Cardiac fibroblast (primary cell): Measurements from ENCODE around the gene LSAMP.

ENCODE experiments used
- DNase-seq, 2 donors: peaks; one replicate each; pipeline versions ENCODE4 v3.0.0 to v3.0.0-alpha.2; 2010; ENCODE audit warnings: low read depth in 2 of 2
- H3K4me3 ChIP-seq, 2 donors: replicated peaks in 1 of 2; 1 replicate in 1 of 2; 2 replicates in 1 of 2; pipeline ENCODE4 v1.5.1; 2011; ENCODE audit warnings: low read depth in 2 of 2, low read length in 2 of 2, mild to moderate bottlenecking in 2 of 2, moderate library complexity in 1 of 2
- TF ChIP-seq, protein P1 (sequence below): IDR thresholded peaks from one replicate; pipeline ENCODE4 v1.5.1; 2011; ENCODE audit warnings: low read depth, mild to moderate bottlenecking, low read length, inconsistent platforms

The LSAMP gene

DNA sequence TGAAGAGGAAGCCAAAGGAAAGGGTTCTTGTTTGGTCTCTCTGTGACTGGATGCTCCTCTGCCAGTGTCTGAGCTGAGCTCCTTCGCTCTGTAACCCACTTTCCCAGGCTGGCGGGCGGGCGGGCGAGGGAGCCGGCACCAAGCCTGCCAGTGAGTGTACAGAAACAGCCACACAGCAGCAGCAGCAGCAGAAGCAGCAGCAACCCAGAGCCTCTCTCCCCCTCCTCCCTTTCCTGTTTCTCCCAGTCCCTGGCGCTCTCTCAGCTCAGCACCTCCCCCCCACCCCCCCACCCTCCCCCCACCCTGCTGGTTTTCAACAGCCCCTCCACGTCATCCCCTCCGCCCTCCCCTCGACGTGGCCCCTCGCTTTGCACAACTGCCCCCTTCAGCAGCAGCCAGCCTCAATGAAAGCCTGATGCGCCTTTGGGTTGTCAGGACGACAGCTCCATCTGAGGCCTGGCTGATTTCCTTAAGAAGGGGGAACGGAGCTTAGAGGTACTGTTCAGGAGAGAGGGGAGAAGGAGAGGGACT is at the start of gene LSAMP:
Gene LSAMP, minus strand, starts transcription at position 177 of the 531 bp plus-strand sequence.
- H3K4me3 ChIP-seq, result peak within 1 kb of the TSS in 1 of 2 donors; percentile 52
- peak in 1 of 2 donors; percentile 51 for DNase-seq
- TF ChIP-seq, protein P1, sequence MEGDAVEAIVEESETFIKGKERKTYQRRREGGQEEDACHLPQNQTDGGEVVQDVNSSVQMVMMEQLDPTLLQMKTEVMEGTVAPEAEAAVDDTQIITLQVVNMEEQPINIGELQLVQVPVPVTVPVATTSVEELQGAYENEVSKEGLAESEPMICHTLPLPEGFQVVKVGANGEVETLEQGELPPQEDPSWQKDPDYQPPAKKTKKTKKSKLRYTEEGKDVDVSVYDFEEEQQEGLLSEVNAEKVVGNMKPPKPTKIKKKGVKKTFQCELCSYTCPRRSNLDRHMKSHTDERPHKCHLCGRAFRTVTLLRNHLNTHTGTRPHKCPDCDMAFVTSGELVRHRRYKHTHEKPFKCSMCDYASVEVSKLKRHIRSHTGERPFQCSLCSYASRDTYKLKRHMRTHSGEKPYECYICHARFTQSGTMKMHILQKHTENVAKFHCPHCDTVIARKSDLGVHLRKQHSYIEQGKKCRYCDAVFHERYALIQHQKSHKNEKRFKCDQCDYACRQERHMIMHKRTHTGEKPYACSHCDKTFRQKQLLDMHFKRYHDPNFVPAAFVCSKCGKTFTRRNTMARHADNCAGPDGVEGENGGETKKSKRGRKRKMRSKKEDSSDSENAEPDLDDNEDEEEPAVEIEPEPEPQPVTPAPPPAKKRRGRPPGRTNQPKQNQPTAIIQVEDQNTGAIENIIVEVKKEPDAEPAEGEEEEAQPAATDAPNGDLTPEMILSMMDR, result no peak

DNA sequence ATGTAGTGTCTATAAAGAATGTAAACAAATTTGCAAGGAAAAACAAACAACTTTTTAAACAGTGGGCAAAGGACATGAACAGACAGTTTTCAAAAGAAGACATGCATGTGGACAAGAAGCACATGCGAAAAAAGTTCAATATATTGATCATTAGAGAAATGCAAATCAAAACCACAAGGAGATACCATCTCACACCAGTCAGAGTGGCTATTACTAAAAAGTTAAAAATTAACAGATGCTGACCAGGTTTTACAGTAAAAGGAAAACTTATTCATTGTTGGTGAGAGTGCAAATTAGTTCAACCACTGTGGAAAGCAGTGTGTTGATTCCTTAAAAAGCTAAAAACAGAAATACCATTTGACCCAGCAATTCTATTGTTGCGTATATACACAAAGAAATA is 47.1 kb upstream of the LSAMP start:
- no peak for DNase-seq
- TF ChIP-seq, protein P1, result no peak

GRCh38 chr3:116483135-116483534 is 37.8 kb upstream of the LSAMP start:
- no peak overlapping the region for H3K4me3 ChIP-seq
- TF ChIP-seq, protein P1, result no peak
- DNase-seq, result no peak

More for the DNA sequence above, 47.1 kb upstream of the LSAMP start:
- no peak overlapping the region for H3K4me3 ChIP-seq

DNA sequence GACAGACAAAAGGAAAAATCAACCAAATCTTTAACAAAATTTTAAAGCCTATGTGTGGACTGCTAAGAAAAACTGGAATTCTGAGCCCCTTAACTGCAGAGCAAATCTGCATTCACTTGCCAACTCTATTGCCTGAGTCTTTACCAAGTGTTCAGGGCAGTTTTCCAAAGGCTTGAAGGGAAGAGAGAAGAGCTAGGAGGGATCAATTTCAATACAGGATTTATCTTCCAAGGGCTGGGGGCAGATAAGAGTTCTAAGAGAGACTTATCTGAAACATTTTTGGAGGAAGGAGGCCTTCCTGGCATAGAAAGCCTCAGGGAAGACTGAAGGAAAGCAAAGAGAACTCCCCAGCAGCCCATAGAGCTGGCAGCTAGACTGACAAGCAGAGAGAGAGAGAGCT is 31.4 kb upstream of the LSAMP start:
- no peak for DNase-seq
- TF ChIP-seq, protein P1, result no peak
- H3K4me3 ChIP-seq, result no peak overlapping the region

DNA sequence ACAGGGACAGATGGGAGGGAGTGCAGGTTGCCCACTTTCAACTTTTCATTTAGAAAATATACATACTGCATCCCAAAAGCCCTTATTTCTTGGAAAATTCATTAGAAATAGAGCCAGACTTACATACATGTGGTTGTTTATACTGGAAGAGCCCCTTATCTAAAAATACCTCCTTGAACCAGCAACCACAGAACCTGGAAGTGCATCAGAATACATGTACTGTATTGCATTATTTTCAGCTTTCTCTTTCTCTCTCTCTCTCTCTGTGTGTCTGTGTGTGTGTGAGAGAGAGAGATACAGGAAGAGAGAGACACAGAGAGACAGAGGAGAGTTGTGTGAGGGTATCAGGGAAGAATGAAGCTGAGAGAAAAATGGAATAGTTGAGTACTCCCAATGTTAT is 29.5 kb upstream of the LSAMP start:
- H3K4me3 ChIP-seq, result no peak overlapping the region
- no peak for DNase-seq
- TF ChIP-seq, protein P1, result no peak

- H3K4me3 ChIP-seq, result no peak overlapping the region
- no peak for DNase-seq
- TF ChIP-seq, protein P1, result no peak
Measured at GRCh38 chr3:116474032-116474780, 28.9 kb upstream of the LSAMP start.

DNA sequence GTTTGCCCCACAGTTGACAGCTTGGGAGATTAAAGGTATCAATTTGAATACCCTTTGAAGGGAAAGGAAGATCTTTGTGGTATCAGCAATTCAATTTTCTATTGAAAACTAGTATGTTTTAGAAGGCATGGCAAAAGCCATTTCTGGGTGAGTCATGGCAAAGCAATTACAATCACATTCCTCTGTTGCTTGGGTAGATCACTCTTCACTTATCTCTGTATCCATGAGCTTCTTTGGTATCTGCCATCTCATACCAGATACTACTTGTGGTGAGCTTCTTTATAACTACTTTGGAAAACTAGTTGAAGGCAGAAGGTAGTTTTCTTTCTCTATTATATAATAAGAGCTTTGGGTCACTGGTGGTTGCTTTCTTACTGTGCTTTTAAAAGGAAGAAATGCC is 28.3 kb upstream of the LSAMP start:
- TF ChIP-seq, protein P1, result no peak
- no peak for DNase-seq
- no peak overlapping the region for H3K4me3 ChIP-seq
